Progenitor cell of endocrine pancreas (in vitro differentiated cells): ENCODE measurements around the gene APOC3. TPM values are rescaled to one million over a fixed set of nuclear protein-coding genes. Genes with fewer than 3 reads are reported as not detected.

ENCODE experiments used
- DNase-seq: peaks from one replicate; pipeline ENCODE4 v3.0.0; 2021; ENCODE audit warnings: low spot score; ENCODE audit not compliant: unreplicated experiment
- H3K27ac Mint-ChIP-seq: 2 replicates; pipeline ENCODE4 v1.8.0; 2021; ENCODE audit warnings: mild to moderate bottlenecking, moderate library complexity, mixed read lengths
- H3K27me3 Mint-ChIP-seq: 2 replicates; pipeline ENCODE4 v1.8.0; 2021; ENCODE audit warnings: mixed read lengths
- H3K36me3 Mint-ChIP-seq: 2 replicates; pipeline ENCODE4 v1.8.0; 2022; ENCODE audit warnings: mixed read lengths; ENCODE audit not compliant: insufficient read depth
- H3K4me1 Mint-ChIP-seq: 2 replicates; pipeline ENCODE4 v1.8.0; 2021; ENCODE audit warnings: low read depth, mixed read lengths
- H3K4me3 Mint-ChIP-seq: 2 replicates; pipeline ENCODE4 v1.8.0; 2021; ENCODE audit warnings: low read depth, mild to moderate bottlenecking, moderate library complexity, mixed read lengths
- H3K9me3 Mint-ChIP-seq: 2 replicates; pipeline ENCODE4 v1.8.0; 2021; ENCODE audit warnings: low read depth, mixed read lengths
- total RNA-seq: library from RNA; stranded (reverse); gene quantifications from 2 replicates; pipeline ENCODE4 v1.2.1, GENCODE V29; 2021
- TF ChIP-seq, protein P1 (sequence below): fragments of 200-600 bp; sonication (generic); IDR thresholded peaks from one replicate; pipeline ENCODE4 v1.5.0; 2021; ENCODE audit warnings: antibody characterized with exemption, mild to moderate bottlenecking; ENCODE audit not compliant: unreplicated experiment

APOC3 gene
- total RNA-seq, 1 donor from 2014 or later, result 16.3 TPM

DNA sequence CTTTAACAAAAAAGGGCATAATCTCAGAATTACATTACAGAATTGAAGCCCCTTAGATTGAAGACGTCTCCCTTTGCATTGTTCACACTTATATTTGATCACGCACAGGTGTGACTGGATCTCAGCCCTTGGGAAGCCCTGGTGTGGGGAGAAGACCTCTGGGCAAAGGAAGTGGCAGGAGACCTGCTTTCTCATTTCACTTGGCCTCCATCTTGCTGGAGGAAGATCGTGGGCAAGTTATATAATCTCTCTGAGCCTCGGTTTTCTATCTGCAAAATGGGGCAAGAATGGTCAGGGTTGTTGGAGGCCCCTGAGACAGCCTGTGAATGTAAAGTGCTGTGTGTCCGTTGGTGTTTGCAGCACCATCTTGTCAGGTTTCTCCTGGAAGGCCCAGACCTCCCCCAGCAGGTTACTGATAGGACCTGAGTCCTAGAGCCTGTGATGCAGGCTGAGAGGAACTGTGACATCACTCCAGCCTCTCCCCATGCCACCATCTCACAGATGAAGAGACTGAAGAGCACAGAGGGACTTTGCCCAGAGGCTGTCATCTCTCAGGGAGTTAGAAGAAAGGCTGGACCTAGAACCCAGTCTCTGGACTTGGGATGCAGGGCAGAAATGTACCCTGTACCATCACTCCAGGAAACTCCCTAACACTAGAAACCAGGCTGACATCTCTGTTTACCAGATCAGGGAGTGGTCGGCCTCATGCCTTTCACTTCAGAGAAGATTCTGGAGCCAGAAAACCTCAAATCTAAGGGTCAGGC is 8.8 kb downstream of the APOC3 start:
- Mint-ChIP-seq H3K36me3 (peaks cover 3% of the 10 kb centered on the region), H3K4me3 (no peak overlapping the region), H3K27ac (peak overlapping the region; percentile 91), H3K4me1 (peaks cover 38% of the 10 kb centered on the region), H3K27me3 (peaks cover 2% of the 10 kb centered on the region), H3K9me3 (no peaks in the 10 kb centered on the region)
- TF ChIP-seq, protein P1, sequence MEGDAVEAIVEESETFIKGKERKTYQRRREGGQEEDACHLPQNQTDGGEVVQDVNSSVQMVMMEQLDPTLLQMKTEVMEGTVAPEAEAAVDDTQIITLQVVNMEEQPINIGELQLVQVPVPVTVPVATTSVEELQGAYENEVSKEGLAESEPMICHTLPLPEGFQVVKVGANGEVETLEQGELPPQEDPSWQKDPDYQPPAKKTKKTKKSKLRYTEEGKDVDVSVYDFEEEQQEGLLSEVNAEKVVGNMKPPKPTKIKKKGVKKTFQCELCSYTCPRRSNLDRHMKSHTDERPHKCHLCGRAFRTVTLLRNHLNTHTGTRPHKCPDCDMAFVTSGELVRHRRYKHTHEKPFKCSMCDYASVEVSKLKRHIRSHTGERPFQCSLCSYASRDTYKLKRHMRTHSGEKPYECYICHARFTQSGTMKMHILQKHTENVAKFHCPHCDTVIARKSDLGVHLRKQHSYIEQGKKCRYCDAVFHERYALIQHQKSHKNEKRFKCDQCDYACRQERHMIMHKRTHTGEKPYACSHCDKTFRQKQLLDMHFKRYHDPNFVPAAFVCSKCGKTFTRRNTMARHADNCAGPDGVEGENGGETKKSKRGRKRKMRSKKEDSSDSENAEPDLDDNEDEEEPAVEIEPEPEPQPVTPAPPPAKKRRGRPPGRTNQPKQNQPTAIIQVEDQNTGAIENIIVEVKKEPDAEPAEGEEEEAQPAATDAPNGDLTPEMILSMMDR, result no peak
- DNase-seq, result no peak

DNA sequence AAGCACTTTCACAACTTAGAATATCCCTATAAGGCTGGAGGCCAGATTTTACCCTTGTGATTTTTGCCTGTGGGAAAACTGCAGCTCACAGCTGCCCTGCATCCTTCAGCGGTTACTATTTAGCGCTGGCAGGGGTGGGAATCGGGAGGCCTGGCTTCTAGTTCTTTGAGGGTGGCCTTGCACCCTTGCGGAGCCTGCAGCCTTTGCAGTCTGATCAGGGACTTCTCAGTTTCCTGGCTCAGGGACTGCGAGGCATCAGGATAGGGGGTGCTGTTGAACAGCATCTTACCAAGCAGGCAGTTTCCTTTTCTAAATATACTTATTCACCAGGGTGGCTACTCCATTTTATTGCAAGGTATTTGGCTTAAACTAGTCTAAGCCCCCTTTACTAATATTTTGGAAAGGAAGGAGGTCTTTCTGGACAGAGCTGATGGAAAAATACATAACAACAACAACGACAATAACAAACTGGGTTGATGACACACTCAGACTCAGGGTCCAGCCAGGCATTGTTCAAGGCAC is 10.6 kb downstream of the APOC3 start:
- DNase-seq, result no peak
- Mint-ChIP-seq H3K36me3 (peaks cover 9% of the 10 kb centered on the region), H3K27ac (no peak overlapping the region), H3K9me3 (no peaks in the 10 kb centered on the region), H3K4me3 (no peak overlapping the region), H3K27me3 (no peaks in the 10 kb centered on the region), H3K4me1 (peaks cover 38% of the 10 kb centered on the region)
- TF ChIP-seq, protein P1, result no peak

DNA sequence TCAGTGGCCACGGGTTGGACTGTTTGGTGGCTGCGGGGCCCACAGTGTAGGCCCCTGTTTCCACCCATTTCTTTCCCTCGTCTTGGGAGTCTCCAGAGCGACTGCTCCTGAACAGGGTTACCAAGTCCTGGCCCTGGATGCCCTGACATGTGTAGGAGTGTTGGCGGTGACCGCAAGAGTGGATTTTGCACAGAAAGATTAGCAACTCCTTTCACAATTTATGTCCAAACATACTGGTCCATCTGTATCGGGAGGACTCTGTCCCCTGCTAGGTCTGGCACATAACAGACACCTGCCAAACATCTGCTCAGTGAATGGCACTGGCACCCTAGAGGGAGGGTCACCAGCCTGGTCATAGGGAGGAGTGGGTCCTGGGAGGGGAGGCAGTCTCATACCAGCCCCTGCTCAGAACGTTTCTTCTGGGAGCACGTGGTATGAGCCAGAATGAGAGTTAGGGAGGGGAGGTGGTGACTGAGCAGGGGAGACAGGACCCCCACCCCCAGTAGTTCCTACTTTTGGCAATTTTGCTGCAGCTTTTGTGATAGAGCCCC is 11.1 kb downstream of the APOC3 start:
- Mint-ChIP-seq H3K27me3 (no peaks in the 10 kb centered on the region), H3K9me3 (no peaks in the 10 kb centered on the region), H3K36me3 (peaks cover 10% of the 10 kb centered on the region), H3K4me1 (peaks cover 36% of the 10 kb centered on the region), H3K27ac (no peak overlapping the region), H3K4me3 (no peak overlapping the region)
- no peak for DNase-seq
- TF ChIP-seq, protein P1, result no peak

DNA sequence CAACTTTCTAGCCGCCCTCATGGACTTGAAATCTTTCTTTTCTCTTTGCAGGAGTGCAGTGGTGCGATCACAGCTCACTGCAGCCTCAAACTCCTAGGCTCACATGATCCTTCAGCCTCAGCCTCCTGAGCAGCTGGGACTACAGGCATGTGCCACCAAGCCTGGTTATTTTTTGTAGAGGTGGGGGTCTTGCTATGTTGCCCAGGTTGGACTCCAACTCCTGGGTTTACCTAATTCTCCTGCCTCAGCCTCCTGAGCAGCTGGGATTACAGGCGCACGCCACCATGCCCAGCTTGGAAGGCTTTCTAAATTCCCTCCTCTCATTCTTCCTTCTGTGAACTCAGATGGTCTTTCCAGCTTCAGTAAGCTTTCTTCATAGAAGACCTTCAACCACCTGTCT is 12.4 kb downstream of the APOC3 start:
- Mint-ChIP-seq H3K36me3 (peaks cover 16% of the 10 kb centered on the region), H3K27me3 (no peaks in the 10 kb centered on the region), H3K4me1 (peaks cover 26% of the 10 kb centered on the region), H3K27ac (no peak overlapping the region), H3K4me3 (no peak overlapping the region), H3K9me3 (no peaks in the 10 kb centered on the region)
- TF ChIP-seq, protein P1, result no peak
- DNase-seq, result no peak

DNA sequence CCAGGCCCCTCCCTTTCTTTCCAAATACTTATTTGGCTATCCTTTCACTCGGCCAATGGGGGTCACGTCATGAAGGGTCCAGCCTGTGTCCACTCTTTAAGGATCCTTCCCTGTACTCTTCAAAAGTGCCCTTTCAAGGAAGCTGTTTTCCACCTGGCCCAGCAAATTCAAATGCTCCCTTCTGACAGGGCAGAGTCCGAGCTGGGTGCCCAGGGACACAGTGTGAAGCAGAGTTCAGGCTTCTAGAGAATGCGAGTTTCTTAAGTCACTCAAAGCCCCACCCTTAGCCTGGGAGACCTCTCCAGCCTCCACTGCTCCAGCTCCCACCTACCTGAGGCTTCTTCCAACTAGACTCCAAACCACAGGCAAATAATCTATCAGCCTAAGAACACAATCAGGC is 13.2 kb downstream of the APOC3 start:
- DNase-seq, result no peak
- Mint-ChIP-seq H3K36me3 (peaks cover 19% of the 10 kb centered on the region), H3K27ac (peak overlapping the region; percentile 88), H3K4me1 (peaks cover 20% of the 10 kb centered on the region), H3K4me3 (no peak overlapping the region), H3K9me3 (no peaks in the 10 kb centered on the region), H3K27me3 (no peaks in the 10 kb centered on the region)
- TF ChIP-seq, protein P1, result no peak
